Measurements from ENCODE around the gene P2RX4. TPM values are rescaled to one million over a fixed set of nuclear protein-coding genes. Genes with fewer than 3 reads are reported as not detected.

The P2RX4 gene
- total and polyA plus RNA-seq, 9 of the 15 experiments (the other 6 are each of a cell fraction or from before 2014, with no cell fraction given), result 6.6 to 21.5 (median 11.7) TPM

DNA sequence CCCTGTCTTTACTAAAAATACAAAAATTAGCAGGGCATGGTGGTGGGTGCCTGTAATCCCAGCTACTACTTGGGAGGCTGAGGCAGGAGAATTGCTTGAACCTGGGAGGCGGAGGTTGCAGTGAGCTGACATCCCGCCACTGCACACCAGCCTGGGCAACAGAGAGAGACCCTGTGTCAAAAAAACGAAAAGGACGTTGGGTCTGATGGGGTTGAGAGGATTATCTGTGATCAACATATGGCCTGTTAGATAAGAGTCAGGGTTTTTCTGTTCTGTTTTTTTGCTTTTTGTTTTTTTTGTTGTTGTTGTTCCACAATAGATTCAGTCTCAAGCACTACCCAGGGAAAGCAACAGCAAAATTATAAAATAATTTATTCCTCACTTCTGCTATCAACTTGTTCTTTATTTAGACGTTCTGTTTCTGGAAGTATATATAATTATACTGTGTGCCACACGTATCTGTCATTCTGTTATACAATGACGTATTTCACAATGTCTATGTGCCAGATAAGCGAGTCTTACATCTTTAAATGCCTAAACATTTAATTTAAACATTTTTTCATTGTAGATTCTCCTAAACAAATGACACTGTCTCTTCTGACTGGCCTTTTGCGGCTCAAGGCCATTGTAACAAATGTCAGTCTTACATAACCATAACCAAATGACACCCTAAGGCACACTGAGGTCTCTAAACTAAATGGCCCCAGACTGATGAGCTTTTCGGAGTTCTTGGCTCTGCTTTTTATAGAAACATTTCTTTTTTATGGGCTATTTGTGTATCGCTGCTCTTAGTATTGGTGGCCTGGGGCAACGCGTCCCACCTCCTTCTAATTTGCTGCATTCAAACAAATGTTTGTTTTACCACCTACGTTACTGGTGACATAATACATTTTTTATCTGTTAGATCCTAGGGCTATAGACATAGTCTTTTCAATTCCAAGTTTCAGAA, 7.2 kb upstream of the P2RX4 start (continued):
- TF ChIP-seq, protein P1, sequence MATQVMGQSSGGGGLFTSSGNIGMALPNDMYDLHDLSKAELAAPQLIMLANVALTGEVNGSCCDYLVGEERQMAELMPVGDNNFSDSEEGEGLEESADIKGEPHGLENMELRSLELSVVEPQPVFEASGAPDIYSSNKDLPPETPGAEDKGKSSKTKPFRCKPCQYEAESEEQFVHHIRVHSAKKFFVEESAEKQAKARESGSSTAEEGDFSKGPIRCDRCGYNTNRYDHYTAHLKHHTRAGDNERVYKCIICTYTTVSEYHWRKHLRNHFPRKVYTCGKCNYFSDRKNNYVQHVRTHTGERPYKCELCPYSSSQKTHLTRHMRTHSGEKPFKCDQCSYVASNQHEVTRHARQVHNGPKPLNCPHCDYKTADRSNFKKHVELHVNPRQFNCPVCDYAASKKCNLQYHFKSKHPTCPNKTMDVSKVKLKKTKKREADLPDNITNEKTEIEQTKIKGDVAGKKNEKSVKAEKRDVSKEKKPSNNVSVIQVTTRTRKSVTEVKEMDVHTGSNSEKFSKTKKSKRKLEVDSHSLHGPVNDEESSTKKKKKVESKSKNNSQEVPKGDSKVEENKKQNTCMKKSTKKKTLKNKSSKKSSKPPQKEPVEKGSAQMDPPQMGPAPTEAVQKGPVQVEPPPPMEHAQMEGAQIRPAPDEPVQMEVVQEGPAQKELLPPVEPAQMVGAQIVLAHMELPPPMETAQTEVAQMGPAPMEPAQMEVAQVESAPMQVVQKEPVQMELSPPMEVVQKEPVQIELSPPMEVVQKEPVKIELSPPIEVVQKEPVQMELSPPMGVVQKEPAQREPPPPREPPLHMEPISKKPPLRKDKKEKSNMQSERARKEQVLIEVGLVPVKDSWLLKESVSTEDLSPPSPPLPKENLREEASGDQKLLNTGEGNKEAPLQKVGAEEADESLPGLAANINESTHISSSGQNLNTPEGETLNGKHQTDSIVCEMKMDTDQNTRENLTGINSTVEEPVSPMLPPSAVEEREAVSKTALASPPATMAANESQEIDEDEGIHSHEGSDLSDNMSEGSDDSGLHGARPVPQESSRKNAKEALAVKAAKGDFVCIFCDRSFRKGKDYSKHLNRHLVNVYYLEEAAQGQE (IDR thresholded peaks at IDR 0.05; ENCODE audit: borderline replicate concordance), result peak; percentile 6; the same call in 1 of the 2 replicates
- TF ChIP-seq, protein P1 (CRISPR knock-in tag; IDR thresholded peaks at IDR 0.05; ENCODE audit: low read depth), result no peak
- TF ChIP-seq CREM (IDR thresholded peaks at IDR 0.05; ENCODE audit: low read depth) (peak; percentile 67; the same call in 1 of the 2 replicates), PHB2 (IDR thresholded peaks at IDR 0.05; ENCODE audit: low read depth) (peak; percentile 43; the same call in 1 of the 2 replicates), ZNF79 (CRISPR knock-in tag; IDR thresholded peaks at IDR 0.05; ENCODE audit: low read depth) (no peak), NONO (IDR thresholded peaks at IDR 0.05; ENCODE audit: low read depth in 2 of 2, low read length in 1 of 2) (0 out of 4 replicates have a peak, but pooled peaks of 1 of the 2 experiments have one; percentile 19), SLC30A9 (CRISPR knock-in tag; IDR thresholded peaks at IDR 0.05) (no peak), PURB (CRISPR knock-in tag; IDR thresholded peaks at IDR 0.05; ENCODE audit: low read depth) (no peak), ZNF766 (CRISPR knock-in tag; conservative IDR thresholded peaks at IDR 0.05) (peak; percentile 79; the same call in 1 of the 2 replicates), ZFX (CRISPR knock-in tag; IDR thresholded peaks at IDR 0.05) (no peak), NFXL1 (CRISPR knock-in tag; IDR thresholded peaks at IDR 0.05) (no peak), BCL6 (CRISPR knock-in tag; IDR thresholded peaks at IDR 0.05) (no peak), EP400 (IDR thresholded peaks at IDR 0.05) (peak; percentile 53; the same call in 1 of the 2 replicates), CBX2 (IDR thresholded peaks at IDR 0.05; ENCODE audit: insufficient read depth, low read length, poor library complexity, severe bottlenecking) (no peak), ZNF165 (CRISPR knock-in tag; IDR thresholded peaks at IDR 0.05; ENCODE audit: borderline replicate concordance) (no peak), SMARCC2 (IDR thresholded peaks at IDR 0.05; ENCODE audit: low read depth) (peak; percentile 90), ZZZ3 (IDR thresholded peaks at IDR 0.05) (no peak)
- TF ChIP-seq, protein P2, sequence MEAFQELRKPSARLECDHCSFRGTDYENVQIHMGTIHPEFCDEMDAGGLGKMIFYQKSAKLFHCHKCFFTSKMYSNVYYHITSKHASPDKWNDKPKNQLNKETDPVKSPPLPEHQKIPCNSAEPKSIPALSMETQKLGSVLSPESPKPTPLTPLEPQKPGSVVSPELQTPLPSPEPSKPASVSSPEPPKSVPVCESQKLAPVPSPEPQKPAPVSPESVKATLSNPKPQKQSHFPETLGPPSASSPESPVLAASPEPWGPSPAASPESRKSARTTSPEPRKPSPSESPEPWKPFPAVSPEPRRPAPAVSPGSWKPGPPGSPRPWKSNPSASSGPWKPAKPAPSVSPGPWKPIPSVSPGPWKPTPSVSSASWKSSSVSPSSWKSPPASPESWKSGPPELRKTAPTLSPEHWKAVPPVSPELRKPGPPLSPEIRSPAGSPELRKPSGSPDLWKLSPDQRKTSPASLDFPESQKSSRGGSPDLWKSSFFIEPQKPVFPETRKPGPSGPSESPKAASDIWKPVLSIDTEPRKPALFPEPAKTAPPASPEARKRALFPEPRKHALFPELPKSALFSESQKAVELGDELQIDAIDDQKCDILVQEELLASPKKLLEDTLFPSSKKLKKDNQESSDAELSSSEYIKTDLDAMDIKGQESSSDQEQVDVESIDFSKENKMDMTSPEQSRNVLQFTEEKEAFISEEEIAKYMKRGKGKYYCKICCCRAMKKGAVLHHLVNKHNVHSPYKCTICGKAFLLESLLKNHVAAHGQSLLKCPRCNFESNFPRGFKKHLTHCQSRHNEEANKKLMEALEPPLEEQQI (IDR thresholded peaks at IDR 0.05), result peak; percentile 54; the same call in 1 of the 2 replicates
